Osteoblast (primary cell): ENCODE data around the gene HDHD2. TPM values are rescaled to one million over a fixed set of nuclear protein-coding genes. Genes with fewer than 3 reads are reported as not detected.
A peak's percentile ranks its signal among the peaks of the same experiment; 100 is the strongest.

Experiments used
- DNase-seq: peaks from one replicate; pipeline ENCODE4 v3.0.0; 2011; ENCODE audit warnings: low spot score, mixed read lengths; ENCODE audit not compliant: insufficient read length; ENCODE audit errors: missing footprints
- H2AFZ ChIP-seq: 2 replicates; pipeline ENCODE4 v1.6.0; 2011; ENCODE audit warnings: mild to moderate bottlenecking, low read length
- H3K27ac ChIP-seq: 2 replicates; pipeline ENCODE4 v1.5.1; 2011; ENCODE audit warnings: mild to moderate bottlenecking, low read depth, low read length, moderate library complexity
- H3K27me3 ChIP-seq: 2 replicates; pipeline ENCODE4 v1.6.0; 2012; ENCODE audit warnings: mild to moderate bottlenecking, control low read depth, inconsistent platforms, low read length, moderate library complexity; ENCODE audit not compliant: insufficient read depth
- H3K36me3 ChIP-seq: 2 replicates; pipeline ENCODE4 v1.5.1; 2011; ENCODE audit warnings: mild to moderate bottlenecking, low read length, control low read depth, moderate library complexity; ENCODE audit not compliant: insufficient read depth
- H3K4me1 ChIP-seq: 2 replicates; pipeline ENCODE4 v1.5.1; 2011; ENCODE audit warnings: mild to moderate bottlenecking, low read length, control low read depth, moderate library complexity; ENCODE audit not compliant: insufficient read depth
- H3K4me2 ChIP-seq: 2 replicates; pipeline ENCODE4 v1.6.0; 2011; ENCODE audit warnings: mild to moderate bottlenecking, low read length; ENCODE audit not compliant: insufficient read depth
- H3K4me3 ChIP-seq: fragments of 200-600 bp; sonication (generic); 3 replicates; pipeline ENCODE4 v1.5.1; 2012; ENCODE audit warnings: mild to moderate bottlenecking, low read length, inconsistent platforms; ENCODE audit not compliant: insufficient read depth
- H3K79me2 ChIP-seq: 2 replicates; pipeline ENCODE4 v1.6.0; 2012; ENCODE audit warnings: mild to moderate bottlenecking, low read length, control low read depth, inconsistent platforms; ENCODE audit not compliant: insufficient read depth
- H3K9me3 ChIP-seq: 2 replicates; pipeline ENCODE4 v1.5.1; 2011; ENCODE audit warnings: low read depth, low read length, control low read depth
- H4K20me1 ChIP-seq: 2 replicates; pipeline ENCODE4 v1.6.0; 2012; ENCODE audit warnings: mild to moderate bottlenecking, low read length, control low read depth; ENCODE audit not compliant: insufficient read depth
- total RNA-seq: library from RNA; depleted of rRNA; stranded (reverse); fragments of >200 nt; gene quantifications from 2 replicates; pipeline ENCODE4 v1.2.3, GENCODE V29; 2012
- TF ChIP-seq, protein P1 (sequence below): IDR thresholded peaks from 2 replicates; pipeline ENCODE4 v1.5.1; 2011; ENCODE audit warnings: mild to moderate bottlenecking, low read depth, low read length, moderate library complexity; ENCODE audit errors: extremely low read depth

HDHD2 gene
- total RNA-seq, 1 donor = 17.4 TPM

DNA sequence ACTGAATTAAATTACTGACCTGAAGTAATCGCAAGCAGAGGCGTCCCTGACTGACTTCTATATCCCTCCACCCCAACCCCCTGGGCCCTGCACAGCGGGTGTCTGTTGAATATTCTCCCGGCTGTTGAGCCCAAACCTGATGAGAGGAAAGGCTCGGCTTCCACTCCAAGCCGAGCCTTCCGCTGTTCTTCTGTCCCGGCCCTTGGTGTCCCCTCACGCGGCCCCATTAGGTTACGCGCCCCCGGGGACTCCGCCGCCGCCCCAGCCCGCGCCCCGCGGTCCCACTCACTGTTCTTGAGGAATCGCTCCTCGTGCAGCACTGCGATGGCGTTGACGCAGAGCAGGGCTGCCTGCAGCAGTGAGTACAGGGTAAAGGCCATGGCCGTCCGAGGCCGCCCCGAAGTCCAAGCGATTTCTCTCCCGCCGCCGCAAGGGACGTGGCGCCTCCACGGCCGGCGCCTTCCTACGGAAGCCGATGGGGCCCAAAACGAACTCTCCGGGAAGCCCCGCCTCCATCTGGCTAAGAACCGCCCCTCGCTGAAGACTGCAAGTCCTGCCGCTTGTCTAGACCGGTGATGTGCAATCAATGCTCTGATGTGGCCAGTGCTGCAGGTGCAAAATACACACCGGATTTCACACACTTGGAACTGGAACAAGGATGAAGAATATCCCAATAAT, 25.7 kb upstream of the HDHD2 start, which contains the start of gene IER3IP1:
Gene IER3IP1, minus strand, starts transcription at position 467 of the 678 bp plus-strand sequence. Its CDS starts 87 bp downstream, at position 380.
- peaks cover 53% of the 10 kb centered on the region for H3K79me2 ChIP-seq
- H3K27me3 ChIP-seq = no peaks in the 10 kb centered on the region
- peaks cover 27% of the 10 kb centered on the region for H4K20me1 ChIP-seq
- peak within 1 kb of the TSS; percentile 86 for H2AFZ ChIP-seq
- peak within 1 kb of the TSS; percentile 76 for H3K4me2 ChIP-seq
- DNase-seq = peak; percentile 95
- TF ChIP-seq, protein P1, sequence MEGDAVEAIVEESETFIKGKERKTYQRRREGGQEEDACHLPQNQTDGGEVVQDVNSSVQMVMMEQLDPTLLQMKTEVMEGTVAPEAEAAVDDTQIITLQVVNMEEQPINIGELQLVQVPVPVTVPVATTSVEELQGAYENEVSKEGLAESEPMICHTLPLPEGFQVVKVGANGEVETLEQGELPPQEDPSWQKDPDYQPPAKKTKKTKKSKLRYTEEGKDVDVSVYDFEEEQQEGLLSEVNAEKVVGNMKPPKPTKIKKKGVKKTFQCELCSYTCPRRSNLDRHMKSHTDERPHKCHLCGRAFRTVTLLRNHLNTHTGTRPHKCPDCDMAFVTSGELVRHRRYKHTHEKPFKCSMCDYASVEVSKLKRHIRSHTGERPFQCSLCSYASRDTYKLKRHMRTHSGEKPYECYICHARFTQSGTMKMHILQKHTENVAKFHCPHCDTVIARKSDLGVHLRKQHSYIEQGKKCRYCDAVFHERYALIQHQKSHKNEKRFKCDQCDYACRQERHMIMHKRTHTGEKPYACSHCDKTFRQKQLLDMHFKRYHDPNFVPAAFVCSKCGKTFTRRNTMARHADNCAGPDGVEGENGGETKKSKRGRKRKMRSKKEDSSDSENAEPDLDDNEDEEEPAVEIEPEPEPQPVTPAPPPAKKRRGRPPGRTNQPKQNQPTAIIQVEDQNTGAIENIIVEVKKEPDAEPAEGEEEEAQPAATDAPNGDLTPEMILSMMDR = no peak
- H3K36me3 ChIP-seq = no peaks in the 10 kb centered on the region
- peak within 1 kb of the TSS; percentile 99 for H3K4me3 ChIP-seq
- no peaks in the 10 kb centered on the region for H3K9me3 ChIP-seq
- peak within 1 kb of the TSS; percentile 89 for H3K27ac ChIP-seq
- peaks cover 7% of the 10 kb centered on the region for H3K4me1 ChIP-seq

DNA sequence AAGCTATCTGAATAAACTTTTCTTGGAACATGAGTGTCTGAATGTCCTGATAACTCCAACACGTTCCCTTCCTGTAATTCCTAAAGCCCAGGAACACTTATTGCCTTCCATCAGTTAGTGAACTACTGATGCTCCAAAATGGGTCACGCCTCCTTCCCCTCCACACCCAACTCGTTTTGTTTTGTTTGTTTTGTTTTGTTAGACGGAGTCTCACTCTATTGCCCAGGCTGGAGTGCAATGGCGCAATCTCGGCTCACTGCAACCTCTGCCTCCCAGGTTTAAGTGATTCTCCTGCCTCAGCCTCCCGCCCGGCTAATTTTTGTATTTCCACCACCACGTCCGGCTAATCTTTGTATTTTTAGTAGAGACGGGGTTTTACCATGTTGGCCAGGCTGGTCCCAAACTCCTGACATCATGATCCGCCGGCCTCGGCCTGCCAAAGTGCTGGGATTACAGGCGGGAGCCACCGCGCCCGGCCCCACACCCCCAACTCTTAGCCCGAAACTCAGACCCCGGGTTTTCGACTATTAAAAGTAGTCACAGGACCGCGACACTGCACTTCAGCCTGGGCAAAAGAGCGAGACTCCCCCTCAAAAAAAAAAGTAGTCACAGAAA, 25.1 kb upstream of the HDHD2 start:
- peaks cover 60% of the 10 kb centered on the region for H3K79me2 ChIP-seq
- peaks cover 27% of the 10 kb centered on the region for H4K20me1 ChIP-seq
- peaks cover 7% of the 10 kb centered on the region for H3K4me1 ChIP-seq
- no peaks in the 10 kb centered on the region for H3K27me3 ChIP-seq
- H3K9me3 ChIP-seq = no peaks in the 10 kb centered on the region
- peak overlapping the region; percentile 99 for H3K4me3 ChIP-seq
- DNase-seq = no peak
- peak overlapping the region; percentile 89 for H3K27ac ChIP-seq
- H3K36me3 ChIP-seq = no peaks in the 10 kb centered on the region
- TF ChIP-seq, protein P1 = no peak
- H2AFZ ChIP-seq = peak overlapping the region; percentile 86
- peak overlapping the region; percentile 76 for H3K4me2 ChIP-seq

GRCh38 chr18:47174545-47175116, 24.3 kb upstream of the HDHD2 start:
- DNase-seq = no peak
- Histone ChIP-seq H3K9me3 (no peaks in the 10 kb centered on the region), H3K27me3 (no peaks in the 10 kb centered on the region), H2AFZ (no peak overlapping the region), H3K4me3 (peak overlapping the region; percentile 99), H4K20me1 (peaks cover 27% of the 10 kb centered on the region), H3K36me3 (no peaks in the 10 kb centered on the region), H3K4me2 (peak overlapping the region; percentile 76), H3K4me1 (peaks cover 7% of the 10 kb centered on the region), H3K27ac (peak overlapping the region; percentile 89), H3K79me2 (peaks cover 67% of the 10 kb centered on the region)
- TF ChIP-seq, protein P1 = no peak

GRCh38 chr18:47172476-47172875, 22.2 kb upstream of the HDHD2 start:
- Histone ChIP-seq H4K20me1 (peaks cover 32% of the 10 kb centered on the region), H3K27ac (no peak overlapping the region)

More at GRCh38 chr18:47172476-47172875, 22.2 kb upstream of the HDHD2 start:
- H3K79me2 ChIP-seq = peaks cover 85% of the 10 kb centered on the region
- TF ChIP-seq, protein P1 = no peak
- no peak overlapping the region for H3K4me3 ChIP-seq
- H3K9me3 ChIP-seq = no peaks in the 10 kb centered on the region
- H2AFZ ChIP-seq = no peak overlapping the region
- no peak for DNase-seq
- peaks cover 7% of the 10 kb centered on the region for H3K4me1 ChIP-seq
- H3K27me3 ChIP-seq = no peaks in the 10 kb centered on the region
- no peak overlapping the region for H3K4me2 ChIP-seq
- H3K36me3 ChIP-seq = no peaks in the 10 kb centered on the region
